A549 (cell line): ENCODE results near the gene PRKD2. TPM values are rescaled to one million over a fixed set of nuclear protein-coding genes. Genes with fewer than 3 reads are reported as not detected.

ENCODE experiments used
- ATAC-seq, 2 experiments: fragments of 200-7000 bp in 1 of 2; fragments of >200 bp in 1 of 2; cut with Nextera tagmentation in 1 of 2; cut with Tn5 transposase in 1 of 2; 3 replicates each; pipeline versions ENCODE4 v1.8.0 to v1.9.1; 2018 to 2020; ENCODE audit warnings: mild to moderate bottlenecking in 1 of 2, moderate library complexity in 1 of 2
- CTCF ChIA-PET: fragments of 300-600 bp; sonication (Branson Sonifier 250); formaldehyde crosslinking; extraction: SDS; loops from one replicate; lab custom pipeline; 2021; ENCODE audit warnings: antibody characterized with exemption, inconsistent platforms; lab: Yijun Ruan, JAX
- POLR2A ChIA-PET: fragments of 350-600 bp; formaldehyde crosslinking; extraction: SDS; loops from one replicate; lab custom pipeline; 2021; ENCODE audit warnings: antibody characterized with exemption, inconsistent platforms; lab: Yijun Ruan, JAX
- DNase-seq, 2 experiments: peaks; one replicate each; pipeline versions ENCODE4 v3.0.0 to v3.0.0-alpha.2; 2011 to 2016; ENCODE audit warnings: low read depth in 1 of 2, low spot score in 1 of 2
- FAIRE-seq: peaks from 2 replicates; lab custom pipeline; 2011; peaks lifted over from hg19 to GRCh38; lab: Jason Lieb, UNC
- H3K27ac ChIP-seq, 2 experiments: fragments of >200 bp; sonication (Bioruptor Twin); formaldehyde crosslinking; 3 replicates each; pipeline ENCODE4 v1.5.1; 2016 to 2017
- H3K4me1 ChIP-seq: fragments of >200 bp; sonication (Bioruptor Twin); formaldehyde crosslinking; 3 replicates; pipeline ENCODE4 v1.6.1; 2016
- H3K4me2 ChIP-seq: fragments of >200 bp; sonication (Bioruptor Twin); formaldehyde crosslinking; 3 replicates; pipeline ENCODE4 v1.6.1; 2016
- H3K4me3 ChIP-seq: fragments of >200 bp; sonication (Bioruptor Twin); formaldehyde crosslinking; 3 replicates; pipeline ENCODE4 v1.5.1; 2016
- H3K9me3 ChIP-seq: fragments of >200 bp; sonication (Bioruptor Twin); formaldehyde crosslinking; 3 replicates; pipeline ENCODE4 v1.6.1; 2016
- ATOH8 ChIP-seq: fragments of 250-450 bp; sonication (Bioruptor Pico); IDR thresholded peaks from 2 replicates; pipeline ENCODE4 v1.5.0; 2020; ENCODE audit warnings: low read depth, mild to moderate bottlenecking, moderate library complexity
- BCL3 ChIP-seq: fragments of >200 bp; sonication (Bioruptor Twin); formaldehyde crosslinking; IDR thresholded peaks from 3 replicates; pipeline ENCODE4 v1.6.1; 2016
- BHLHE40 ChIP-seq: IDR thresholded peaks from 2 replicates; pipeline ENCODE4 v1.6.1; 2012; ENCODE audit warnings: low read depth, low read length, inconsistent platforms
- CBX2 ChIP-seq: fragments of 200-600 bp; sonication (generic); IDR thresholded peaks from 2 replicates; pipeline ENCODE4 v1.6.1; 2016; ENCODE audit warnings: low read depth, mild to moderate bottlenecking, borderline replicate concordance
- E2F6 ChIP-seq: IDR thresholded peaks from 2 replicates; pipeline ENCODE4 v1.6.1; 2012; ENCODE audit warnings: low read depth, borderline replicate concordance
- ELK1 ChIP-seq: fragments of 150-350 bp; IDR thresholded peaks from 2 replicates; pipeline ENCODE4 v1.6.1; 2014; ENCODE audit warnings: low read depth, mild to moderate bottlenecking, low read length
- EP300 ChIP-seq, 2 experiments: fragments of >200 bp; sonication (Bioruptor Twin); formaldehyde crosslinking; IDR thresholded peaks; 2 replicates in 1 of 2; 3 replicates in 1 of 2; pipeline ENCODE4 v1.6.1; 2016 to 2017
- ESRRA ChIP-seq: fragments of 150-350 bp; IDR thresholded peaks from 2 replicates; pipeline ENCODE4 v1.6.1; 2014; ENCODE audit warnings: mild to moderate bottlenecking, low read length, borderline replicate concordance
- FOSB ChIP-seq: fragments of 250-450 bp; sonication (Bioruptor Pico); IDR thresholded peaks from 2 replicates; pipeline ENCODE4 v1.5.0; 2020; ENCODE audit warnings: mild to moderate bottlenecking, moderate library complexity
- GATA3 ChIP-seq: IDR thresholded peaks from 2 replicates; pipeline ENCODE4 v1.6.1; 2012; ENCODE audit warnings: borderline replicate concordance
- HES2 ChIP-seq: fragments of >200 bp; sonication (Bioruptor Twin); formaldehyde crosslinking; IDR thresholded peaks from 2 replicates; pipeline ENCODE4 v1.6.1; 2016
- HMGXB4 ChIP-seq: fragments of 250-450 bp; sonication (Bioruptor Pico); IDR thresholded peaks from 2 replicates; pipeline ENCODE4 v1.5.0; 2021; ENCODE audit warnings: mild to moderate bottlenecking, moderate library complexity, borderline replicate concordance
- HOXB5 ChIP-seq: fragments of 250-450 bp; sonication (Bioruptor Pico); IDR thresholded peaks from 2 replicates; pipeline ENCODE4 v1.5.0; 2020; ENCODE audit warnings: mild to moderate bottlenecking, moderate library complexity
- JUN ChIP-seq, 2 experiments: fragments of >200 bp; sonication (Bioruptor Twin); formaldehyde crosslinking; IDR thresholded peaks; 2 replicates in 1 of 2; 3 replicates in 1 of 2; pipeline ENCODE4 v1.6.1; 2016 to 2017
- JUNB ChIP-seq: fragments of >200 bp; sonication (Bioruptor Twin); formaldehyde crosslinking; IDR thresholded peaks from 2 replicates; pipeline ENCODE4 v1.6.1; 2016
- KDM1A ChIP-seq: fragments of 200-600 bp; sonication (generic); IDR thresholded peaks from 2 replicates; pipeline ENCODE4 v1.6.1; 2016; ENCODE audit warnings: low read depth, mild to moderate bottlenecking
- NPAS2 ChIP-seq: fragments of 250-450 bp; sonication (Bioruptor Pico); IDR thresholded peaks from 2 replicates; pipeline ENCODE4 v1.8.0; 2022; ENCODE audit warnings: mild to moderate bottlenecking, moderate library complexity, borderline replicate concordance
- NR3C1 ChIP-seq: fragments of >200 bp; sonication (Bioruptor Twin); formaldehyde crosslinking; IDR thresholded peaks from 3 replicates; pipeline ENCODE4 v1.6.1; 2017
- RAD21 ChIP-seq, 2 experiments: fragments of >200 bp in 1 of 2; sonication (Bioruptor Twin) in 1 of 2; formaldehyde crosslinking in 1 of 2; IDR thresholded peaks in 1 of 2; conservative IDR thresholded peaks in 1 of 2; 2 replicates in 1 of 2; 3 replicates in 1 of 2; pipeline ENCODE4 v1.6.1; 2012 to 2018; ENCODE audit warnings: inconsistent platforms in 1 of 2
- RCOR1 ChIP-seq: fragments of 150-350 bp; IDR thresholded peaks from 2 replicates; pipeline ENCODE4 v1.6.1; 2014; ENCODE audit warnings: antibody characterized with exemption, low read length, low read depth
- SMC3 ChIP-seq: fragments of >200 bp; sonication (Bioruptor Twin); formaldehyde crosslinking; IDR thresholded peaks from 3 replicates; pipeline ENCODE4 v1.6.1; 2018; ENCODE audit warnings: inconsistent platforms
- WGBS: methylation state at CpG from one replicate; pipeline ENCODE4 v1.1.6; 2017; ENCODE audit errors: missing lambda C conversion rate; 5-methylcytosine and 5-hydroxymethylcytosine counted together
- polyA plus RNA-seq, 4 experiments: library from polyadenylated mRNA; depleted of rRNA in 3 of 4; stranded (reverse); fragments of >200 nt; fragmentation: RNase III in 1 of 4; extraction: RNeasy Plus Mini Kit Qiagen cat#74134 plus additional on column Dnase treatment in 1 of 4; gene quantifications; 2 replicates in 3 of 4; 3 replicates in 1 of 4; pipeline ENCODE4 v1.2.3, GENCODE V29; 2011 to 2017

PRKD2 gene
- polyA plus RNA-seq, 2 of the 4 experiments (the other 2 are of a cell fraction), result 8.3 to 24.6 TPM

- 92% methylated on average over 20 of the region's 20 CpGs for WGBS
- FAIRE-seq (no peak), DNase-seq (no peak), ATAC-seq (no peak)
- Histone ChIP-seq H3K9me3 (no peaks in the 10 kb centered on the region), H3K4me1 (peaks cover 6% of the 10 kb centered on the region; the same call in 1 of the 3 replicates), H3K27ac (no peak overlapping the region), H3K4me2 (no peak overlapping the region), H3K4me3 (no peak overlapping the region)
- TF ChIP-seq FOSB (no peak), GATA3 (no peak), ELK1 (no peak), RAD21 (conservative IDR thresholded peaks at IDR 0.05 in 1 of 2, IDR thresholded peaks at IDR 0.05 in 1 of 2) (no peak), JUNB (no peak), NR3C1 (no peak), KDM1A (no peak), JUN (IDR thresholded peaks at IDR 0.05) (no peak), EP300 (IDR thresholded peaks at IDR 0.05) (no peak), ESRRA (no peak), SMC3 (no peak), NPAS2 (CRISPR knock-in tag) (no peak), HMGXB4 (CRISPR knock-in tag) (no peak), HOXB5 (CRISPR knock-in tag) (no peak), HES2 (no peak), RCOR1 (no peak)
- ChIA-PET POLR2A (no interaction called here), CTCF (interaction anchor here (0.7 to 12.9 kb wide), 7 partner anchors 10 to 106 kb away, joined by 3 to 205 read pairs (median 13); partner anchors contain the start of gene FKRP)
Observed at GRCh38 chr19:46724468-46724867, 7.6 kb upstream of the PRKD2 start.

- Histone ChIP-seq H3K27ac (no peak overlapping the region), H3K9me3 (no peaks in the 10 kb centered on the region), H3K4me1 (no peaks in the 10 kb centered on the region), H3K4me3 (no peak overlapping the region), H3K4me2 (no peak overlapping the region)
- whole genome bisulfite sequencing, result 95% methylated on average over 6 of the region's 6 CpGs
- TF ChIP-seq BCL3, result no peak
- ATAC-seq (no peak), DNase-seq (no peak), FAIRE-seq (no peak)
- CTCF ChIA-PET, result interaction anchor here (0.7 to 12.9 kb wide), 9 partner anchors 8 to 107 kb away, joined by 3 to 205 read pairs (median 4); partner anchors contain the start of gene FKRP
- POLR2A ChIA-PET, result no interaction called here
Observed at GRCh38 chr19:46723471-46723870, 6.6 kb upstream of the PRKD2 start.

GRCh38 chr19:46723023-46723461 lies 6.1 kb upstream of the PRKD2 start:
- Histone ChIP-seq H3K9me3 (no peaks in the 10 kb centered on the region), H3K4me3 (no peak overlapping the region), H3K4me2 (no peak overlapping the region)
- CTCF ChIA-PET, result interaction anchor here (0.7 to 12.9 kb wide), 10 partner anchors 8 to 107 kb away, joined by 3 to 205 read pairs (median 4); partner anchors contain the start of gene FKRP
- DNase-seq, result no peak
- ATAC-seq, result no peak
- 95% methylated on average over 13 of the region's 16 CpGs for WGBS
- TF ChIP-seq BHLHE40, result no peak
- TF ChIP-seq ELK1, result no peak
- no peak for TF ChIP-seq HOXB5 (CRISPR knock-in tag)
- no peak for TF ChIP-seq CBX2
- TF ChIP-seq ATOH8 (CRISPR knock-in tag), result no peak
- TF ChIP-seq E2F6, result no peak
- TF ChIP-seq, all 56 proteins: peak for 0
- Histone ChIP-seq H3K4me1 (peaks cover under 1% of the 10 kb centered on the region; the same call in 2 of the 3 replicates), H3K27ac (no peak overlapping the region)
- POLR2A ChIA-PET, result no interaction called here
- no peak for FAIRE-seq
